Mucosa of stomach (tissue), 1 donor: Measurements from ENCODE around the gene CASKIN1.

Source experiments
- H3K27me3 ChIP-seq: one replicate; pipeline ENCODE4 v1.7.0; 2013; ENCODE audit warnings: mild to moderate bottlenecking, low read length; ENCODE audit not compliant: control insufficient read depth, insufficient read depth
- H3K36me3 ChIP-seq: one replicate; pipeline ENCODE4 v1.7.0; 2013; ENCODE audit warnings: low read length; ENCODE audit not compliant: control insufficient read depth, insufficient read depth
- H3K4me1 ChIP-seq: one replicate; pipeline ENCODE4 v1.7.0; 2013; ENCODE audit warnings: mild to moderate bottlenecking, low read length; ENCODE audit not compliant: control insufficient read depth, insufficient read depth
- H3K4me3 ChIP-seq: one replicate; pipeline ENCODE4 v1.7.0; 2013; ENCODE audit warnings: low read length
- H3K9ac ChIP-seq: one replicate; pipeline ENCODE4 v1.7.0; 2013; ENCODE audit warnings: mild to moderate bottlenecking, low read length, moderate library complexity
- H3K9me3 ChIP-seq: one replicate; pipeline ENCODE4 v1.7.0; 2013; ENCODE audit warnings: mild to moderate bottlenecking, low read length, moderate library complexity; ENCODE audit not compliant: control insufficient read depth
- donor health status: Pancreatic carcinoma.

Gene CASKIN1

GRCh38 chr16:2230376-2230775 lies 34.0 kb upstream of the CASKIN1 start:
- Histone ChIP-seq H3K36me3 (peaks cover 4% of the 10 kb centered on the region), H3K4me3 (no peak overlapping the region), H3K9me3 (no peaks in the 10 kb centered on the region), H3K4me1 (peaks cover 15% of the 10 kb centered on the region), H3K9ac (no peak overlapping the region), H3K27me3 (no peaks in the 10 kb centered on the region)

DNA sequence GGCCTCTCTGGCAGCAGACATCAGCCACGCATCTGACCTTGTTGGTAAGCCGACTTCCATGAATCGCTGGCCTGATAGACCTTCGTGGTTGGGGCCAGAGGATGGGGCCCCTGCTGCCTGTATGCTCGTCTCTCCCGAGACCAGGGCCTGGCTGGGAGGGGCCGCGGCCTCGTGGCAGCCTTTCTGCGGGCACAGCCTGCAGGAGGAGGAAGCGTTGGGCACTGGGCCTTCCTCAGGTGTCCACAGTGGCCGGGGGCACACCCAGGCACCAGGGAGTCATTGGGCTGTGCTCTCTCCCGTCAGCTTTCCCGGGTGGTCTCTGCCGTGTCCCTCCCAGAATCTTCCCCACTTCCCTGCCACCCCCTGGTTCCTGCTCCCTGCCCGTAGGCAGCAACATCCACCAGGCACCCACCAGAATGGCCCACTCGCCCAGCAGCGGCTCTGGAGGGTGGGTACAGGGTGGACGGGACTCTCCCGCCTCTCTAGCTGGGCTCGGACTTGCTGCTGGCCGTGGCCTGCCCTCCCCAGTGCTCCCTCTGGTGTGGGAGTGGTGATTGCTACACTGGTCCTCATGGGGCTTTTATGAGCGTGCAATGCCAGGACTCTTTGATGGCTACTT lies 33.3 kb upstream of the CASKIN1 start:
- no peak overlapping the region for H3K9ac ChIP-seq
- H3K27me3 ChIP-seq, result no peaks in the 10 kb centered on the region
- no peaks in the 10 kb centered on the region for H3K9me3 ChIP-seq
- H3K4me1 ChIP-seq, result peaks cover 19% of the 10 kb centered on the region
- peaks cover 3% of the 10 kb centered on the region for H3K36me3 ChIP-seq
- no peak overlapping the region for H3K4me3 ChIP-seq

DNA sequence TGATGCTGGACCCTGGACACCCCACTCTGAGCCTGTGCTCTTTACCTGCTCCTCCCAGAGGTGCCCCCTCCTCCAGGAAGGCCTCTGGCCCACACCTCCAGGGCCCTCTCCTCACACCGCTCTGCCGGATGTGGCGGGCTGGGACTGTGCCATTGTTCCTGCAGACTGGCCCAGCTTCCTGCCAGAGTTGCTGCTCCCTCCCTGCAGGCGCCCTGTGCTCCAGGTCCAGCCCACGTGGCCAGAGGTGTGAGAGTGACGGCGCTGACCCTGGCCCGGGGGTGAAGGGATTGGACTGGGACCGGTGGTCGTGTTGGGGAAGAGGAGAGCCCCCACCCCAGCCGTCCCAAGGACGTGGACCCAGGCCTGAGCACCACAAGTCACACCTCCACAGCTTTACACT lies 32.7 kb upstream of the CASKIN1 start:
- peaks cover 24% of the 10 kb centered on the region for H3K4me1 ChIP-seq
- H3K27me3 ChIP-seq, result no peaks in the 10 kb centered on the region
- H3K9ac ChIP-seq, result no peak overlapping the region
- no peaks in the 10 kb centered on the region for H3K9me3 ChIP-seq
- peaks cover 3% of the 10 kb centered on the region for H3K36me3 ChIP-seq
- H3K4me3 ChIP-seq, result no peak overlapping the region

DNA sequence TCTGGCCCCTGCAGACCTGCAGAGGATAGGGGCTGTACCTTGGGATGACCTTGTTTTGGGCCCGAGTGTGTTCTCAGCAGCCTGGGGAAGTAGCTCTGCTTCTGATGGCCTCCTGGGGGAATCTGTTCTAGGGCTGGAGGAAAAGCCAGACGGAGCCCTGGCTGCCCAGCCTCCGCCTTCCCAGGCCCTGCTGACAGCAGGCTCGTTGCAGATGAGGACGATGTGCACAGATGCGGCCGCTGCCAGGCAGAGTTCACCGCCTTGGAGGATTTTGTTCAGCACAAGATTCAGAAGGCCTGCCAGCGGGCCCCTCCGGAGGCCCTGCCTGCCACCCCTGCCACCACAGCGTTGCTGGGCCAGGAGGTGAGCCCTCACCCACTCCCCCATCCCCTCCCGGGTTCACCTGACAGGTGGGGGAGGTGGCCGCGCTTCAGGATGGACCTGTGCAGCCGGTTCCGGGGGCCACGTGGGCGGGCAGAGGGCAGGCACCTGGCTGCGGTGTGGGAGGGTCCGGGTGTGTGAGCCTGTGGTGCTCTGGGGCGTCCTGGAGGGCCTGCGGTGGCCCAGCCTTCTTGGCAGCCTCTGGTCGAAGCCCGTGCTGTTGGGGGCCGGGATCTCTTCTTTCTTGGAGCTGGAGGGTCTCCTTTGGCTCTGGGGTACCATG lies 31.9 kb upstream of the CASKIN1 start:
- Histone ChIP-seq H3K4me3 (no peak overlapping the region), H3K4me1 (peaks cover 25% of the 10 kb centered on the region), H3K36me3 (peaks cover 3% of the 10 kb centered on the region), H3K9me3 (no peaks in the 10 kb centered on the region), H3K27me3 (no peaks in the 10 kb centered on the region), H3K9ac (no peak overlapping the region)

GRCh38 chr16:2226918-2227317 lies 30.5 kb upstream of the CASKIN1 start:
- Histone ChIP-seq H3K27me3 (no peaks in the 10 kb centered on the region), H3K9me3 (no peaks in the 10 kb centered on the region), H3K4me3 (no peak overlapping the region), H3K9ac (no peak overlapping the region), H3K4me1 (peaks cover 25% of the 10 kb centered on the region), H3K36me3 (peaks cover 3% of the 10 kb centered on the region)

DNA sequence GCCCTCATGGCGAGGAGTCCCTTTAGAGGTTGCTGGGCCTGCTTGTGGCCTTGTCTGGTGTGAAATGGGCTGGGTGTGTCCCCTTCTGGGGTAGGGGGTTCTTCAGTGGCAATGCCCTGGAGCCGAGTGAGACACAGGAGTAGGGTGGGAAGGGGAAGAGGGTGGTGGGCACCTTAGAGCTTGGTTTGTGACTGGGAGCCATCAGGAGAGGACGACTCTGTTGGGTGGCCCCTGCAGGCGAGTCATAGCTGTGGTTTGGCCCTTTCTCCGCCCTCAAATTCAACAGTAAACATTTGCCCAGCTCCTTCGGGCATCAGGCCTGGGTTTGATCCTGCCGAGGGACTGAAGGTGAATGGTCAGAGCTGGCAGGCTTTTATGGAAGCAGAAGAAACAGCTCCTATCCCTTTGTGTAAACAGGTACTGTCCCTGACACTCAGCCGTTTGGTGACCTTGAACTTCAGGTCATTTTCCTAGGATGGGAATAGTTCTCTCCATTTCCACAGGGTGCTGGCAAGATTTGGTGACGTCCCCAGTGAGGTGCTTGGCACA lies 29.9 kb upstream of the CASKIN1 start:
- Histone ChIP-seq H3K9ac (peak overlapping the region; percentile 24), H3K4me1 (peaks cover 25% of the 10 kb centered on the region), H3K36me3 (peaks cover 3% of the 10 kb centered on the region), H3K27me3 (no peaks in the 10 kb centered on the region), H3K9me3 (no peaks in the 10 kb centered on the region), H3K4me3 (no peak overlapping the region)

DNA sequence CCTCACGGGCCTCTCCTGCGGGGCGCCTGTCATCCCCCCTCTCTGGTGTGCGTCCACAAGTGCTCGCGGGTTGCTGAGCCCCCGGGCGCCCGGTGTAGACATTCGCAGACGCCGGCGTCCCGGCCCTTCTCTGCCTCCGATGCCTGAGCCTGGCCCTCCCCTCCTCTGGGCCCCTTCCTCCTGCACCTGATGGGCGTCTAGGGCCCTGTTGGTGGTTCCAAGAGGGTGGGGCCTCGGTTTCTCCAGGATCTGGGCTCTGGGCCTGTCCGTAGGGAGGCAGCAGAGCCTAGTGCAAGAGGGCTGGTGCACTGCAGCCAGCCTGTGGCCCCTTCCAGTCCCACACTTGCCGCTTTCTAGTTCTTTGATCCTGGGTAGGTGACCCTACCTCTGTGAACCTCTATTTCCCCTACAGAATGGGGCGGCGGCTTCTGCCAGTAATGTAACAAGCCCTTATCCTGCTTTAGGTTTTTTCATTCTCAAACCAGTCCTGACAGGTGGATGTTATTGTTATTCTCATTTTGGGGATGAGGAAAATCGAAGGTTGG lies 27.6 kb upstream of the CASKIN1 start:
- Histone ChIP-seq H3K4me3 (peak overlapping the region; percentile 77), H3K36me3 (no peaks in the 10 kb centered on the region), H3K9me3 (no peaks in the 10 kb centered on the region), H3K4me1 (peaks cover 25% of the 10 kb centered on the region), H3K9ac (peak overlapping the region; percentile 93), H3K27me3 (no peaks in the 10 kb centered on the region)

GRCh38 chr16:2223221-2223941 lies 27.0 kb upstream of the CASKIN1 start, which contains the start of gene E4F1:
E4F1 (plus strand) TSS chr16:2223591; CDS start chr16:2223614, 23 bp downstream.
- Histone ChIP-seq H3K9ac (peak within 1 kb of the TSS; percentile 93), H3K4me3 (peak within 1 kb of the TSS; percentile 77), H3K36me3 (no peaks in the 10 kb centered on the region), H3K27me3 (no peaks in the 10 kb centered on the region), H3K9me3 (no peaks in the 10 kb centered on the region), H3K4me1 (peaks cover 25% of the 10 kb centered on the region)

GRCh38 chr16:2216330-2216729 lies 19.9 kb upstream of the CASKIN1 start:
- Histone ChIP-seq H3K36me3 (no peaks in the 10 kb centered on the region), H3K4me3 (no peak overlapping the region), H3K4me1 (peaks cover 22% of the 10 kb centered on the region), H3K27me3 (no peaks in the 10 kb centered on the region), H3K9me3 (no peaks in the 10 kb centered on the region), H3K9ac (no peak overlapping the region)

DNA sequence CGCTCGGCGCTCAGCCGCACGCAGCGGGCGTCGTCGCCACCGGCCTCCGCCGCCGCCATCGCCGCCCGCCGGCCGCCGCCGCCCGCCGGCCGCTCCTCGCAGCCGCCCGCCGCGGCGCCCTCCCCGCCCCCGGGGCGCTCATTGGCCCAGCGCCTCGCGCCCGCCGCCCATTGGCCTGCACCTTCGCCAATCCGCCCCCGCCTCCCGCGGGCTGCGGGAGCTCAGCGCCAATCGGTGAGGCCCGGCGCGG lies 18.2 kb upstream of the CASKIN1 start, which contains the start of gene PGP:
TSS of gene PGP (minus strand) at position 122 of the 250 bp plus-strand sequence. CDS start at position 59, 63 bp downstream.
- H3K9ac ChIP-seq, result peak within 1 kb of the TSS; percentile 86
- H3K4me1 ChIP-seq, result peaks cover 22% of the 10 kb centered on the region
- H3K27me3 ChIP-seq, result no peaks in the 10 kb centered on the region
- H3K9me3 ChIP-seq, result no peaks in the 10 kb centered on the region
- H3K4me3 ChIP-seq, result peak within 1 kb of the TSS; percentile 46
- no peaks in the 10 kb centered on the region for H3K36me3 ChIP-seq

DNA sequence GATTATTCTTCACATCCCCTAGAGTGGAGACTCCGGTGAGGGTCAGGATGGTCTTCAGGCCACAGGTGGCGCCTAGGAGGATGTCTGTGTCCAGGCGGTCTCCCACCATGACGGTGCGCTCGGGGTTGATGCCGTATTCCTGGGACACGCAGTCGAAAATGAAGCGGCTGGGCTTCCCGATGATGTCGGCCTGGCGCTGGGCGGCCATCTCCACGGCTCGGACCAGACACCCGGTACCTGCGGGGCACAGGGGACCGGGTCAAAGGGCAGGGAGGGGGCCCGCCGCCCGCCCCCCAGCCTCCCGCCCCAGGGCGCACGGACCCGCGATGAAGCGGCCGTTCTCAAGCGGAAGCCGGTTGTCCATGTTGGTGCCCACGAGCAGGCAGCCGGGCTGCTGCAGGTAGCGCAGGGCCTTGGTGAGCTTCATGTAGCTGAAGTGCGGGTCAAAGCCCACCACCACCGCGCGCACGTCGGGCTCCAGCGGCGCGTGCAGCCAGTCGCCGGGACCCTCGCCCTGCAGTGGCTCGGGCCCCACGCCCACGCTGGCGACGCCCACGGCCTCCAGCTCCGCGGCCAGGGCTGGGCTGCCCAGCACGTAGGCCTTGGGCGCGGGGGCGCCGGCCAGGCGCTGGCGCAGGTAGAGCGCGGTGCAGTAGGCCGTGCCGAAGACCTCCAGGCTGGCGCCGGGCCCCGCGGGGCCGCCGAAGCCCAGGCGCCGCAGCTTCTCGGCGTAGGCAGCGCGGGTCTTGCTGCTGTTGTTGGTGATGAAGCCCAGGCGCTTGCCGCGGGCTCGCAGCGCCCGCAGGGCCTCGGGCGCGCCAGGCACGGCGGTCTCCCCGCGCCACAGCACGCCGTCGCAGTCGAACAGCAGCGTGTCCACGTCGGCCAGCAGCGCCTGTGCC lies 17.7 kb upstream of the CASKIN1 start:
- H3K4me1 ChIP-seq, result peaks cover 22% of the 10 kb centered on the region
- H3K27me3 ChIP-seq, result no peaks in the 10 kb centered on the region
- no peaks in the 10 kb centered on the region for H3K9me3 ChIP-seq
- peak overlapping the region; percentile 61 for H3K9ac ChIP-seq
- peak overlapping the region; percentile 2 for H3K4me3 ChIP-seq
- H3K36me3 ChIP-seq, result no peaks in the 10 kb centered on the region
